Activated naive CD4-positive, alpha-beta T cell treated with anti-CD3 and anti-CD28 coated beads, Interleukin-2, amount 50 U/mL, for 72 hours (primary cell): ENCODE data around the gene MAGI2. TPM values are rescaled to one million over a fixed set of nuclear protein-coding genes. Genes with fewer than 3 reads are reported as not detected.

ENCODE experiments used
- ATAC-seq, 2 donors: fragments of 150-1000 bp; cut with Tn5 transposase; 2 replicates each; pipeline ENCODE4 v1.10.0; 2021; ENCODE audit warnings: mild to moderate bottlenecking in 2 of 2, moderate library complexity in 2 of 2
- DNase-seq, 2 donors: peaks; one replicate each; pipeline ENCODE4 v3.0.0; 2021 to 2022; ENCODE audit warnings: low spot score in 2 of 2
- H3K27ac Mint-ChIP-seq, 2 donors: one replicate each; pipeline ENCODE4 v1.8.0; 2022; ENCODE audit warnings: mild to moderate bottlenecking in 2 of 2, mixed read lengths in 2 of 2
- H3K36me3 Mint-ChIP-seq, 2 donors: one replicate each; pipeline ENCODE4 v1.8.0; 2022; ENCODE audit warnings: mixed read lengths in 2 of 2
- H3K9me3 Mint-ChIP-seq, 2 donors: one replicate each; pipeline ENCODE4 v1.8.0; 2022; ENCODE audit warnings: mixed read lengths in 2 of 2
- total RNA-seq, 2 donors: library from RNA; stranded (reverse); gene quantifications; one replicate each; pipeline ENCODE4 v1.2.3, GENCODE V29; 2022

MAGI2 gene
- total RNA-seq, 2 donors from 2014 or later, result 0.16 TPM; not detected in 1

DNA sequence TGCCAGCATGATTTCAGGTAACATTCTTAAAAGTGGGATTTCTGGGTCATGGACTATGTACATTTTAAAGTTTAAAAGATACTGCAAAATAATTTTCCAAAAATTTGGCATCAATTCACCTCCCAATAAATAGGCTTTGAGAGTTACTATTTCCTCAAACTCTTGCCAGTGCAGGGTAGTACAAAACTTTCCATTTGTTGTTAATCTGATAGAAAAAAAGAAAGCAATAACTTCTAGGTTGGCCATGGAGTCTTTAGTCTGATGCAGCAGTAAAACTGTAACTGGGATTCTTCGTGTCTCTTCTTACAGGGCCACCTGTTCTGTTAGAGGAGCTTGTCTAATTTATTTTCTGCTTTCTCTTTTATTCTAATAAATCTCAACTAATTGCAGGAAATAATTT, 241.1 kb downstream of the MAGI2 start:
- Mint-ChIP-seq H3K36me3 (no peaks in the 10 kb centered on the region), H3K27ac (no peak overlapping the region), H3K9me3 (peaks cover 14% of the 10 kb centered on the region in 2 donors)
- ATAC-seq, result no peak
- DNase-seq, result no peak

DNA sequence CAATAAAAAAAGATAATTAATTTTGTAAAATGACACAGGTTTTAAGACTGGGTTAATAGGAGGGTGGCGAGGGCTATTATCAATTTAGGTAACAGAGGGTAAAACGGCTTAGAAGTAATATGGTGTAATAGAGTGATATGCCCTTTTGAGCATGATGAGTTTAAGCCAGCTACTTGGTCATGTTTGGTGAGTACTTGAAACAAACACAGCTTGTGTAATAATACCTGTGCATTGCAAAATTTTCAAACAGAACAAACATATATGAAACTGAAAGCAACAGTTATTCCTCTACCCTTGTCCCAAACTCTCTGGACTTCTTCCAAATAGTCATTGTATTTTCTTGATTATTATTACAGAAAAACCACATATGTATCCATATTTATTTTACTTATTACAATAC, 241.7 kb downstream of the MAGI2 start:
- Mint-ChIP-seq H3K27ac (no peak overlapping the region), H3K9me3 (peaks cover 14% of the 10 kb centered on the region in 2 donors), H3K36me3 (no peaks in the 10 kb centered on the region)
- DNase-seq, result no peak
- no peak for ATAC-seq

DNA sequence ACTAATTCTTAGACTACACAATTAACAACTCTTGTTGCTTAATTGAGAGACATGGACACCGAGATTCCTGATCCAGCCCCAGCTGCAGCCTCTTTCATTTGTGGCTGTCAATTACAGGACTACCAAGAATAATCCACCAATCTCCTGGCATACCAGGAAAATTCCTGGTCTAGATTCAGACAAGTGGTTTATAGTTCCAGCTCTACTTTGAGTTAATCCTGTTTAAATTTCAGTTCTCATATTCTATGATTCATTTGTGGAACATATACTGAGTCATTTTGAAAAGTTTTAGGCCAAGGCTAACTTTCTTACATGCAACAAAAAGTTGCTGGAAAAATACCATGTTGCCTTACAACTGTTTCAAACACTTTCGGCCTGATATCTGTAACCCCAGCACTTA, 253.5 kb downstream of the MAGI2 start:
- DNase-seq, result no peak
- no peak for ATAC-seq
- no peak overlapping the region for H3K27ac Mint-ChIP-seq
- no peaks in the 10 kb centered on the region for H3K36me3 Mint-ChIP-seq
- H3K9me3 Mint-ChIP-seq, result peaks cover 5 to 16% of the 10 kb centered on the region in 2 donors

DNA sequence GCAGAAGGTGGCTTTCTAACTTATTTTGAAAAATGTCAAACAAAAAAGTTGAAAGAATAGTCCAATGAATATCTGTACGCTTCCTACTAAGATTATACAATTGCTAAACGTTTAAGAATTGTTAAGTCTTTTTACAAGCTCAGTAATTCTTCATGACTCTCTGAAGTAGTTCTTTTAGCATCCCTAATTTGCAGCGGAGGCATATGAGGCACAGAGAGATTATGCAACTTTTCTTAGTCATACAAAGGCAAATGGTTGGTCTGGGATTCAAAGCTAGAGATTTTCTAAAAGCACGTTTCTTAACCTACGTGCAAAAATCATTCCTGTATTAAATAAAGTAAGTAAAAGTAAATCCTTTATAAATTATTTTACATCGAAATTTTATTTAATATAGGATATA, 254.2 kb downstream of the MAGI2 start:
- no peak for ATAC-seq
- no peak for DNase-seq
- Mint-ChIP-seq H3K9me3 (peaks cover 5 to 12% of the 10 kb centered on the region in 2 donors), H3K36me3 (no peaks in the 10 kb centered on the region), H3K27ac (no peak overlapping the region)

DNA sequence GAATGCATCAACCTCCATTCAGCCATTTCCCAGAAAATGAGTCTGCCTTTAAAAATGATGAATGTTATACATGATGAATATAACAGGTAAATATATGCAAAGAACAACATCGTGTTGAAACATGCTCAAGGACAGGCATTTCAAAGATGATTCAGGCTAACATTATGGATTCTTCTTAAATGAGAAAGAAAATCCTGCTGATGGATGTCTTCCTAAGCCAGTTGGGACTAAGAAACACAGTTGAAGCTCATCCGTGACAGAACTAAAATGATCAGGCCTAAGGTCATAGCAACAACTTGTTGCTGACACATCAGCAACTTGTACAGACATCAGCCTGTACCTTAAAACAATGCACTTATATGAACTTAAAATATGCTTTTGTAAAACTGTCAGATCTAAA, 267.9 kb downstream of the MAGI2 start:
- Mint-ChIP-seq H3K9me3 (peaks cover 6 to 14% of the 10 kb centered on the region in 2 donors), H3K27ac (no peak overlapping the region), H3K36me3 (no peaks in the 10 kb centered on the region)
- ATAC-seq (no peak), DNase-seq (no peak)

DNA sequence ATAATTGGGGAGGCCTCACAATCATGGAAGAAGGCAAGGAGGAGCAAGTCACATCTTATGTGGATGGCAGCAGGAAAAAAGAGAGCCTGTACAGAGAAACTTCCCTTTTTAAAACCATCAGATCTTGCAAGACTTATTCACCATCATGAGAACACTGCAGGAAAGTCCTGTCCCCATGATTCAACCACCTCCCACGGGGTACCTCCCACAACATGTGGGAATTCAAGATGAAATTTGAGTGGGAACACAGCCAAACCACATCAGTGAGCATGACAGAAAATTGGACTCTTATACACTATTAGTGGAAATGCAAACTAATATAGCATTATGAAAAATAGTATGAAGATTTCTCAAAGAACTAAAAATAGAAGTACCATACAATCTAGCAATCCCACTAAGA, 271.2 kb downstream of the MAGI2 start:
- no peak overlapping the region for H3K27ac Mint-ChIP-seq
- H3K36me3 Mint-ChIP-seq, result no peaks in the 10 kb centered on the region
- no peak for ATAC-seq
- peaks cover 6 to 15% of the 10 kb centered on the region in 2 donors for H3K9me3 Mint-ChIP-seq
- DNase-seq, result no peak

DNA sequence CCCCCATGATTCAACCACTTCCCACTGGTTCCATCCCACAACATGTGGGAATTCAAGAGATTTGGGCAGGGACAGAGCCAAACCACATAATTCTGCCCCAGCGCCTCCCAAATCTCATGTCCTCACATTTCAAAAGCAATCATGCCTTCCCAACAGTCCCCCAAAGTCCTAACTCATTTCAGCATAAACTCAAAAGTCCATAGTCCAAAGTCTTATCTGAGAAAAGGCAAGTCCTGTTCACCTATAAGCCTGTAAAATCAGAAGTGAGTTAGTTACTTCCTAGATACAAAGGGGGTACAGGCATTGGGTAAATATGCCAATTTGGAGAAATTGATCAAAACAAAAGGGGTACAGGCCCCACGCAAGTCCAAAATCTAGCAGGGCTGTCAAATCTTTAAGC, 272.9 kb downstream of the MAGI2 start:
- Mint-ChIP-seq H3K36me3 (no peaks in the 10 kb centered on the region), H3K27ac (no peak overlapping the region), H3K9me3 (peaks cover 6 to 17% of the 10 kb centered on the region in 2 donors)
- no peak for ATAC-seq
- DNase-seq, result no peak

DNA sequence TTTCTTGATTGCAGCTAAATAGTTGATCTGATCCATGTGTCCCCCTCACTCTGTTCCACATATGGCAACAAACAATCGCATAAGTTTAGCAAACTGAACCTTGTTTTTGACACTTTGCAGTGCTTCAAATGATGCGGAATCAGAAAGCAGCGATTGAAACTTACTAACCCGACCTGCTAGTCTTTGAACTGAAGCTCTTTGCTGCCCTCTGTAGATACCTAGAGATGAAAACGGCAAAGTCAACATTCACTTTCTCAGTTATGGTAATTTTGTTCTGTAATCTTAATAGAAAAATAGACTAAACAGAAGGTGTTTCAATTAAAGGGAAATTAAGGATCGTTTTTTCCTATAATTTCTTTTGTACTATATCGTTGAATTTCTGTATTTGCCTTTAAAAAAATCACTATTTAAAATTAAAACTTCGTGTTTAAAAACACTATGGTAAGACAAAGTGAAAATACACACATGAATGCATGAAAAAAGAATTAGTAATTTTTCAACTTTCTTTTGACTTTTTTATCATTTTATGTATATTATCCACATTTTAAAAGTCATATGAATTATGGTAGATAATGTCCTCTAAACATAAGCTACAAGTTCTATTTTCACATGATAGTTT, 276.5 kb downstream of the MAGI2 start:
- H3K27ac Mint-ChIP-seq, result no peak overlapping the region
- ATAC-seq, result no peak
- no peaks in the 10 kb centered on the region for H3K36me3 Mint-ChIP-seq
- H3K9me3 Mint-ChIP-seq, result peaks cover 3 to 11% of the 10 kb centered on the region in 2 donors
- DNase-seq, result no peak

DNA sequence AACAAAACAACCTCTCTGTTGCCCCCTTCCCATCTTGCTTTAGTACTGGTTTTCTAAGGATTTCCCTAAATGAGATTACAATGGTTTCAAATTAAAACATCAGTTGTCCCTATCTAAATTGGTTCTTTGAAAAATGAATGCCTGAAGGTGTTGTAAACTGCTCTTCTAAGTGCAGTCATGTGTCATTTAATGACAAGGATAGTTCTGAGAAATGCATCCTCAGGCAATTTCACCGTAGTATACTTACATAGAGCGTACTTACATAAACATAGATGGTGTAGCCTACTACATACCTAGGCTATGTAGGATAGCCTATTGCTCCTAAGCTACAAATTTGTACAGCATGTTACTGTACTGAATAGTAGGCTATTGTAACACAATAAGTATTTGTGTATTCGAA, 278.1 kb downstream of the MAGI2 start:
- H3K27ac Mint-ChIP-seq, result no peak overlapping the region
- DNase-seq, result no peak
- ATAC-seq, result no peak
- no peaks in the 10 kb centered on the region for H3K36me3 Mint-ChIP-seq
- peaks cover 0 to 7% of the 10 kb centered on the region in 2 donors for H3K9me3 Mint-ChIP-seq

DNA sequence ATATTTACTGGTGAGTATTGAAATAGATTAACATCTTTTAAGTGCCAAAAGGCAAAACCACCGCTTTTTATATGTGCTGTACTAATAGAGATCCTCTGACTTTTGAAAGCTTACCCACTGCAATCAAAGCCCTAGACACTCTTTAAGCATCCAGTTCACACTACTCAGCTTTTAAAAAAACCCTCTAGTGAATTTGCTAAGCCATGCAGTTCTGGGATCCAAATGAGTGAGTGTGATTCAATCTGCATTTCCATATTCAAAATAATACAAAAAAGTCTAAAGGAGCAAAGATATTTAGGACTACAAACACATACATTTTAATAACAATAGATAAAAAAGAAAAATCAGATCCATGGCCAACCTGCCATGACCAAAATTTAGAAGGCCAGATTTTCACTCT, 288.2 kb downstream of the MAGI2 start:
- H3K36me3 Mint-ChIP-seq, result no peaks in the 10 kb centered on the region
- ATAC-seq (no peak), DNase-seq (no peak)
- H3K27ac Mint-ChIP-seq, result no peak overlapping the region
- H3K9me3 Mint-ChIP-seq, result peaks cover 0 to 5% of the 10 kb centered on the region in 2 donors

DNA sequence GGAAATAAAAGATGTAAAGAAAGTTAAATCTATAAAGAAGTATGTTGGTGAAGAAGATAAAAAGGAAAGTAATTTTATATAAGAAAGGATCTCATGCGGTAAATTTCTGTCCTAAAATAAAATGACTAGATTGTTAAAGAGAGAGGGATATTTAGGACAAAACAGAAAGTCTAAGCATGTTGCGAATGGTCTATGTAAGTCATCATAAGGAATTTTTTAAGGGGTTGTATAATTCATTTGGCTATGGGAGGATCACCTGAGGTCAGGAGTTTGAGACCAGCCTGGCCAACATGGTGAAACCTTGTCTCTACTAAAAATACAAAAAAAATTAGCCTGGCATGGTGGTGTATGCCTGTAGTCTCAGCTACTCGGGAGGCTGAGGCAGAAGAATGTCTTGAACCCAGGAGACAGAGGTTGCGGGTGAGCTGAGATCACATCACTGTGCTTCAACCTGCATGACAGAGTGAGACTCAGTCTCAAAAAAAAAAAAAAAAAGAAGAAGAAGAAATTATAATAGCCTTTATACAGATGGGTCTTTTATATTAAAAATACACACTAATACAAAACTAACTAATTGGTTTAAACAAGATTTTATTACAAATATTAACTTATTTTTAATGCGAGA, 294.3 kb downstream of the MAGI2 start:
- DNase-seq (no peak), ATAC-seq (no peak)
- H3K27ac Mint-ChIP-seq, result no peak overlapping the region
- H3K9me3 Mint-ChIP-seq, result peaks cover 5 to 11% of the 10 kb centered on the region in 2 donors
- no peaks in the 10 kb centered on the region for H3K36me3 Mint-ChIP-seq

DNA sequence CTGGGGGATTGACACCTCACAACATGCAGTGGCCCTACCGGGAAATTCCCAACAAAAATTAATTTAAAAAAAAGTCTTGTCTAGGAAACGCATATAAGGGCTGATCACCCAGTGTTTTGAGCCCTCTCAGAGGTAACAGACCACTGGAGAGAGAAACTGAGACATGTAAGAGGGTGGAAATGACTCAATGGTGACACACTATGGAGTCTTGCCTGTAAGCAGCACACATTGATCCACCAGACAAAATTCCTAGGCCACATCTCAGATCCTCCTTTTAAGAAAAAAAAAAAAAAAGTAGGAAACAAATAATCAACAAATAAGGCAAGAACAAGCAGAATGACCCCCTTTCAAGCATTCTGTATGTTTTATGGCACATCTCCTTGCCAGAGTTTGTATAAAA, 296.2 kb downstream of the MAGI2 start:
- no peak for DNase-seq
- no peaks in the 10 kb centered on the region for H3K36me3 Mint-ChIP-seq
- no peak for ATAC-seq
- no peak overlapping the region for H3K27ac Mint-ChIP-seq
- H3K9me3 Mint-ChIP-seq, result peaks cover 5 to 11% of the 10 kb centered on the region in 2 donors

DNA sequence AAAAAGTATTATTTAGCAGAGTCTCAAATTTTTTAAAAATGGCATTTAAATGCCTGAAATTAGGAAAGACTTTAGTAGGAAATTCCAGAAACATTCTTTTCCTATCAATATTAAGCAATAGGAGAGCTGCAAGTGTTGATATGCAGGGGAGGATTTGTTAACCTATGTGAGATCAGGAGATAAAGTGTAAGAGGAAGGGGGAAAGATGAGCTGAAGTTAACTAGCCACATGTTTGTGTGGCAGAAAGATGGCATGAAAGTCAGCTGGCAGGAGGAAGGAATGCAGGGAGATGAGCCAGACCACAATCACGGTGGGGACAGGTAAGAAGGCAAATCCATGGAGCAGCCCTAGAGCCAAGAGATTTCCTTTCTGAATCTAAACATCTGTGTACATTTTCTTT, 303.6 kb downstream of the MAGI2 start:
- ATAC-seq (no peak), DNase-seq (no peak)
- peaks cover 8 to 15% of the 10 kb centered on the region in 2 donors for H3K9me3 Mint-ChIP-seq
- H3K27ac Mint-ChIP-seq, result no peak overlapping the region
- no peaks in the 10 kb centered on the region for H3K36me3 Mint-ChIP-seq

DNA sequence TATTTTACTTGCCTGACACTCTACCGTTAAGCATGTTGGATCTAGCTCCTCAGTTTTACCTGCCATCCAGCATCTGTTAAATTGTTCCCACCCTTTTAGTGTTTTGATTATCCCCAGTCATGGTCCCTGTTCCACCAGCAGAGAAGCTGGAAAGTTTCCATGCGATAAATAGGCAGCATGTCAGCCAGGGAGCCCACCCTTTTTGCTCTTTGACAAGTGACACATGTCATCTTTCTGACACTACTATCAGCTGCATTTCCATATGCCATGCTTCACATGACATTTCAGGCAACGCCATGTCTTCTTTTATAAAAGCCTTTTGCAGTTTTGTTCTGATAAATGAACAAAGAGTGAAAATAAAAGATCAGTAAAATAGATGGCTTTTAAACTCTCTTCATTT, 310.8 kb downstream of the MAGI2 start:
- Mint-ChIP-seq H3K36me3 (no peaks in the 10 kb centered on the region), H3K9me3 (peaks cover 5 to 15% of the 10 kb centered on the region in 2 donors), H3K27ac (no peak overlapping the region)
- ATAC-seq (no peak), DNase-seq (no peak)

DNA sequence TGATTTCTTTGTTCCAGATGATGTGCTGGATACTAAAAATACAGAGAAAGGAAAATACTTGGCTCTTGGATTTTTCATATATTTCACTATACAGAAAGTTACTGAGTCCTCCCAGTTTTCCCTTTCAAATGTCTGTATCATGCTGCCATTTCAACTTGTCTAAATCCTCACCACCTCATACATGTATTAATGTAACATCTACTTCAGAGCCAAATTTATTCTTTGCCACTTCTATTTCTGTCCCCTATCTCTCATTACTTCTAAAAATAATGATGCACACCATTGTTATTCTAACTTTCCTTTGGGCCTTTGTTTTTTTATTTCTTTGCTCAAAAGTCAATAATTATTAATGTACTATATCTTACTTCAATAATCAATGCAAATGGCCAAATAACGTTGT, 312.2 kb downstream of the MAGI2 start:
- ATAC-seq, result no peak
- no peak overlapping the region for H3K27ac Mint-ChIP-seq
- H3K9me3 Mint-ChIP-seq, result peaks cover 5 to 12% of the 10 kb centered on the region in 2 donors
- no peaks in the 10 kb centered on the region for H3K36me3 Mint-ChIP-seq
- DNase-seq, result no peak

DNA sequence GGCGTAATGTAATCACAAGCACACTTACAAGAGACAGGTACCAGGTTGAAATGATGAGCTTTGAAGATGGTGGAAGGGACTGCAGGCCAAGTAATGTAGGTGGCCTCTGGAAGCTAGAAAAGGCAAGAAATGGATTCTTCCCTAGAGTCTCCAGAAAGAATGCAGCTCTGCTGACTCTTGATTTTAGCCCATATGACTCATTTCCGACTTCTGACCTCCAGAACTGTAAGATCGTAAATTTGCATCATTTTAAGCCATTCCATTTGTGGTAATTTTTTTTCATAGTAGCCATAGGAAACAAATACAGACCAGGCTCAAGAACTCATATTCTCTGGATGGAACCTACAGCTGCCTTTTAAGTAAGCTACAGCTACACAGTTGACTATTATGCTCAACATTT, 315.5 kb downstream of the MAGI2 start:
- DNase-seq (no peak), ATAC-seq (no peak)
- H3K27ac Mint-ChIP-seq, result no peak overlapping the region
- H3K9me3 Mint-ChIP-seq, result peaks cover 11 to 16% of the 10 kb centered on the region in 2 donors
- H3K36me3 Mint-ChIP-seq, result no peaks in the 10 kb centered on the region

DNA sequence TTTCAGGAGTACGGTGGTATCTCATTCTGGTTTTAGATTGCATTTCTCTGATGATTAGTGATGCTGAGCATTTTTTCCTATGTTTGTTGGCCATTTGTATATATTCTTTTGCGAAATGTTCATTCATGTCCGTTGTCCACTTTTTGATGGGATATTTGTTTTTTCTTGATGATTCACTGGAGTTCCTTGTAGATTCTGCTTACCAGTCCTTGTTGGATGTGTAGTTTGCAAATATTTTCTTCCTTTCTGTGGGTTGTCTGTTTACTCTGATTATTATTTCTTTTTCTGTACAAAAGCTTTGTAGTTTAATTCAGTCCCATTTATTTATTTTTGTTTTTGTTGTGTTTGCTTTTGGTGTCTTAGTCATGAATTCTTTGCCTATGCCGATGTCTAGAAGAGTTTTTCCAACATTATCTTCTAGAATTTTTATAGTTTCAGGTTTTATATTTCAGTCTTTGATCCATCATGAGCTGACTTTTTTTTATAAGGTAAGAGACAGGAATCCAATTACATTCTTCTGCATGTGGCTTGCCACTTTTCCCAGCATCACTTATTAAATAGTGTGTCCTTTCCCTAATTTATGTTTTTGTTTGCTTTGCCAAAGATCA, 320.5 kb downstream of the MAGI2 start:
- Mint-ChIP-seq H3K36me3 (no peaks in the 10 kb centered on the region), H3K27ac (no peak overlapping the region), H3K9me3 (peaks cover 6 to 12% of the 10 kb centered on the region in 2 donors)
- DNase-seq (no peak), ATAC-seq (no peak)

DNA sequence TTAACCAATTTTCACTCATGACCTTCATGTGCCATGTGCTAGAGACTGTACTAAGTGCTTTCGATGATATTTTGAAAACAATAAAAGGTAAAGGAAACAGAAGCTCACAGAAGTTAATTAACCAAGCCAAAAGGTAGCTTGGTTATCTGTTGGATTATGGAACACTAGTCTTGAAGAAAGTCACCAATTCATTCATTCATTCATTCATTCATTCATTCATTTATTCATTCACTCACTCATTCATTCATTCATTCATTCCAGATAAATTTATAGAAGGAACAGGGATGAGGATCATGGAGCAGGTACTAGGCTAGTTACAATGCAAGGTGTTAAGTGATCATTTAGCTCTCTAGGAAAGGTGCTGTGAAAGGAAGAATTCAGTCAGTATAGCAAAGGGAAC, 322.8 kb downstream of the MAGI2 start:
- H3K36me3 Mint-ChIP-seq, result no peaks in the 10 kb centered on the region
- no peak for ATAC-seq
- no peak for DNase-seq

More for the DNA sequence above, 322.8 kb downstream of the MAGI2 start:
- Mint-ChIP-seq H3K9me3 (peaks cover 3 to 12% of the 10 kb centered on the region in 2 donors), H3K27ac (no peak overlapping the region)
